Mesenchymal stem cell (in vitro differentiated cells and primary cell): ENCODE results near the gene BLVRB.

Source experiments
- DNase-seq: peaks from one replicate; pipeline ENCODE4 v3.0.0-alpha.2; 2013
- H2AFZ ChIP-seq: one replicate; pipeline ENCODE4 v1.6.1; 2013; ENCODE audit warnings: low read depth, mild to moderate bottlenecking, control low read depth, inconsistent platforms, low read length, moderate library complexity
- H2AK5ac ChIP-seq: 2 replicates; pipeline ENCODE4 v1.6.1; 2013; ENCODE audit warnings: low read length, moderate library complexity, mild to moderate bottlenecking, inconsistent platforms; ENCODE audit not compliant: severe bottlenecking
- H2BK120ac ChIP-seq: one replicate; pipeline ENCODE4 v1.6.1; 2013; ENCODE audit warnings: low read depth, mild to moderate bottlenecking, inconsistent platforms, low read length, moderate library complexity
- H2BK12ac ChIP-seq, 2 experiments: one replicate each; pipeline ENCODE4 v1.6.1; 2013; ENCODE audit warnings: inconsistent platforms in 2 of 2, low read length in 2 of 2, mild to moderate bottlenecking in 2 of 2, moderate library complexity in 2 of 2, control low read depth in 1 of 2
- H2BK15ac ChIP-seq: one replicate; pipeline ENCODE4 v1.6.1; 2013; ENCODE audit warnings: mild to moderate bottlenecking, low read depth, inconsistent platforms; ENCODE audit not compliant: poor library complexity, severe bottlenecking
- H2BK5ac ChIP-seq: 2 replicates; pipeline ENCODE4 v1.6.1; 2013; ENCODE audit warnings: low read depth, mild to moderate bottlenecking, low read length, control low read depth, inconsistent platforms; ENCODE audit not compliant: poor library complexity, severe bottlenecking
- H3K14ac ChIP-seq, 2 experiments: one replicate each; pipeline ENCODE4 v1.6.1; 2013; ENCODE audit warnings: inconsistent platforms in 2 of 2, low read length in 2 of 2, control low read depth in 1 of 2, mild to moderate bottlenecking in 1 of 2, moderate library complexity in 1 of 2
- H3K18ac ChIP-seq, 2 experiments: one replicate each; pipeline ENCODE4 v1.6.1; 2013; ENCODE audit warnings: inconsistent platforms in 2 of 2, low read length in 2 of 2, control low read depth in 1 of 2, low read depth in 1 of 2, mild to moderate bottlenecking in 1 of 2
- H3K23ac ChIP-seq, 2 experiments: one replicate each; pipeline ENCODE4 v1.6.1; 2013; ENCODE audit warnings: inconsistent platforms in 2 of 2, low read length in 2 of 2, mild to moderate bottlenecking in 2 of 2, moderate library complexity in 2 of 2, control low read depth in 1 of 2
- H3K27ac ChIP-seq: 2 replicates; pipeline ENCODE4 v1.5.1; 2013; ENCODE audit warnings: mild to moderate bottlenecking, moderate library complexity, low read length, control low read depth, inconsistent platforms; ENCODE audit not compliant: poor library complexity, severe bottlenecking
- H3K27me3 ChIP-seq, 2 experiments: 2 replicates each; pipeline versions ENCODE4 v1.6.1 to v1.7.0; 2013; ENCODE audit warnings: low read length in 2 of 2, mild to moderate bottlenecking in 2 of 2, moderate library complexity in 2 of 2, control low read depth in 1 of 2, inconsistent platforms in 1 of 2; ENCODE audit not compliant: control insufficient read depth in 1 of 2, insufficient read depth in 1 of 2
- H3K36me3 ChIP-seq, 2 experiments: 2 replicates each; pipeline versions ENCODE4 v1.6.1 to v1.7.0; 2013; ENCODE audit warnings: low read length in 2 of 2, control low read depth in 1 of 2, inconsistent platforms in 1 of 2, low read depth in 1 of 2, mild to moderate bottlenecking in 1 of 2; ENCODE audit not compliant: insufficient read depth in 2 of 2, control insufficient read depth in 1 of 2
- H3K4ac ChIP-seq, 2 experiments: one replicate each; pipeline ENCODE4 v1.6.1; 2013; ENCODE audit warnings: inconsistent platforms in 2 of 2, low read length in 2 of 2, mild to moderate bottlenecking in 2 of 2, moderate library complexity in 2 of 2, control low read depth in 1 of 2, low read depth in 1 of 2
- H3K4me1 ChIP-seq: 2 replicates; pipeline ENCODE4 v1.6.1; 2013; ENCODE audit warnings: low read depth, low read length, control low read depth; ENCODE audit not compliant: control insufficient read depth, insufficient read depth
- H3K4me2 ChIP-seq: 2 replicates; pipeline ENCODE4 v1.6.1; 2013; ENCODE audit warnings: low read length, mild to moderate bottlenecking, inconsistent platforms; ENCODE audit not compliant: poor library complexity, severe bottlenecking
- H3K4me3 ChIP-seq, 2 experiments: 2 replicates each; pipeline versions ENCODE4 v1.5.1 to v1.7.0; 2013; ENCODE audit warnings: low read length in 2 of 2, mild to moderate bottlenecking in 2 of 2, control low read depth in 1 of 2, low read depth in 1 of 2; ENCODE audit not compliant: insufficient read depth in 1 of 2
- H3K79me1 ChIP-seq: replicated peaks from 2 replicates; pipeline ENCODE4 v1.6.1; 2013; ENCODE audit warnings: mild to moderate bottlenecking, control low read depth, low read length, inconsistent platforms; ENCODE audit not compliant: poor library complexity, severe bottlenecking
- H3K9ac ChIP-seq: 2 replicates; pipeline ENCODE4 v1.7.0; 2013; ENCODE audit warnings: mild to moderate bottlenecking, low read length, moderate library complexity
- H3K9me3 ChIP-seq: 2 replicates; pipeline ENCODE4 v1.7.0; 2013; ENCODE audit warnings: mild to moderate bottlenecking, low read length; ENCODE audit not compliant: control insufficient read depth
- H4K8ac ChIP-seq: one replicate; pipeline ENCODE4 v1.6.1; 2013; ENCODE audit warnings: inconsistent platforms, mild to moderate bottlenecking, low read length, moderate library complexity
- H4K91ac ChIP-seq: one replicate; pipeline ENCODE4 v1.6.1; 2013; ENCODE audit warnings: mild to moderate bottlenecking, low read length, inconsistent platforms
- WGBS: methylation state at CpG from one replicate; pipeline ENCODE4 v1.1.7; 2013; ENCODE audit warnings: mixed read lengths; 5-methylcytosine and 5-hydroxymethylcytosine counted together

BLVRB gene

GRCh38 chr19:40424637-40425449 lies 40.7 kb downstream of the BLVRB start:
- peak overlapping the region; percentile 83 for H4K8ac ChIP-seq
- peaks cover 11% of the 10 kb centered on the region for H3K4me1 ChIP-seq
- peak; percentile 41 for DNase-seq
- 1% methylated on average over 20 of the region's 28 CpGs for WGBS
- peak overlapping the region; percentile 99 for H3K9ac ChIP-seq
- peak overlapping the region; percentile 75 for H2BK12ac ChIP-seq
- no peaks in the 10 kb centered on the region for H3K27me3 ChIP-seq
- H3K23ac ChIP-seq = peak overlapping the region; percentile 67 to 98
- H3K4ac ChIP-seq = peak overlapping the region; percentile 73 to 89
- H2BK15ac ChIP-seq = peak overlapping the region; percentile 100
- H3K27ac ChIP-seq = peak overlapping the region; percentile 99
- H3K79me1 ChIP-seq = peaks cover 6% of the 10 kb centered on the region
- H2BK5ac ChIP-seq = peak overlapping the region; percentile 97
- no peaks in the 10 kb centered on the region for H3K9me3 ChIP-seq
- peaks cover 11 to 15% of the 10 kb centered on the region in 2 experiments for H3K36me3 ChIP-seq
- H3K18ac ChIP-seq = peak overlapping the region; percentile 86 to 96
- H3K4me3 ChIP-seq = peak overlapping the region; percentile 80 to 86
- H2AFZ ChIP-seq = no peak overlapping the region
- H2AK5ac ChIP-seq = peak overlapping the region; percentile 88
- H3K4me2 ChIP-seq = peak overlapping the region; percentile 94
- peak overlapping the region; percentile 96 for H2BK120ac ChIP-seq
- H3K14ac ChIP-seq = peak overlapping the region; percentile 43 to 94
- peak overlapping the region; percentile 85 for H4K91ac ChIP-seq

GRCh38 chr19:40423938-40424337 lies 41.6 kb downstream of the BLVRB start:
- no peak overlapping the region for H2BK15ac ChIP-seq
- peaks cover 11 to 15% of the 10 kb centered on the region in 2 experiments for H3K36me3 ChIP-seq
- no peak overlapping the region for H2BK120ac ChIP-seq
- H3K9ac ChIP-seq = peak overlapping the region; percentile 99
- WGBS = 100% methylated on average over 1 of the region's 6 CpGs
- H2AK5ac ChIP-seq = no peak overlapping the region
- H3K27me3 ChIP-seq = no peaks in the 10 kb centered on the region
- H3K27ac ChIP-seq = no peak overlapping the region
- no peaks in the 10 kb centered on the region for H3K9me3 ChIP-seq
- H3K4me3 ChIP-seq = peak overlapping the region in 1 of 2 experiments; percentile 86
- peaks cover 6% of the 10 kb centered on the region for H3K79me1 ChIP-seq
- H3K23ac ChIP-seq = no peak overlapping the region
- no peak overlapping the region for H4K91ac ChIP-seq
- peaks cover 11% of the 10 kb centered on the region for H3K4me1 ChIP-seq
- H4K8ac ChIP-seq = no peak overlapping the region
- H3K4ac ChIP-seq = no peak overlapping the region
- H2AFZ ChIP-seq = no peak overlapping the region
- no peak for DNase-seq
- no peak overlapping the region for H2BK12ac ChIP-seq
- no peak overlapping the region for H3K18ac ChIP-seq
- H3K14ac ChIP-seq = no peak overlapping the region
- no peak overlapping the region for H2BK5ac ChIP-seq
- H3K4me2 ChIP-seq = peak overlapping the region; percentile 16

- H3K23ac ChIP-seq = peak overlapping the region in 1 of 2 experiments; percentile 40
- WGBS = 96% methylated on average over 28 of the region's 31 CpGs
- H4K91ac ChIP-seq = peak overlapping the region; percentile 22
- peak overlapping the region in 1 of 2 experiments; percentile 12 for H3K4ac ChIP-seq
- H2AK5ac ChIP-seq = peak overlapping the region; percentile 80
- H3K18ac ChIP-seq = no peak overlapping the region
- peaks cover 11 to 15% of the 10 kb centered on the region in 2 experiments for H3K36me3 ChIP-seq
- no peak overlapping the region for H2BK5ac ChIP-seq
- peak overlapping the region; percentile 99 for H3K9ac ChIP-seq
- peak overlapping the region; percentile 28 to 49 for H2BK12ac ChIP-seq
- H3K4me3 ChIP-seq = no peak overlapping the region
- no peak overlapping the region for H2AFZ ChIP-seq
- no peak for DNase-seq
- peaks cover 6% of the 10 kb centered on the region for H3K79me1 ChIP-seq
- peak overlapping the region; percentile 31 for H4K8ac ChIP-seq
- H3K4me2 ChIP-seq = no peak overlapping the region
- no peaks in the 10 kb centered on the region for H3K9me3 ChIP-seq
- H2BK15ac ChIP-seq = peak overlapping the region; percentile 60
- H3K27ac ChIP-seq = peak overlapping the region; percentile 9
- H3K4me1 ChIP-seq = peaks cover 11% of the 10 kb centered on the region
- no peak overlapping the region for H3K14ac ChIP-seq
- no peaks in the 10 kb centered on the region for H3K27me3 ChIP-seq
- H2BK120ac ChIP-seq = peak overlapping the region; percentile 19
Observed at GRCh38 chr19:40422748-40423566, 42.6 kb downstream of the BLVRB start.
